Progenitor cell of endocrine pancreas (in vitro differentiated cells): ENCODE measurements around the gene CEP70. TPM values are rescaled to one million over a fixed set of nuclear protein-coding genes. Genes with fewer than 3 reads are reported as not detected.

Source experiments
- DNase-seq: peaks from one replicate; pipeline ENCODE4 v3.0.0; 2021; ENCODE audit warnings: low spot score; ENCODE audit not compliant: unreplicated experiment
- H3K27ac Mint-ChIP-seq: 2 replicates; pipeline ENCODE4 v1.8.0; 2021; ENCODE audit warnings: mild to moderate bottlenecking, moderate library complexity, mixed read lengths
- H3K27me3 Mint-ChIP-seq: 2 replicates; pipeline ENCODE4 v1.8.0; 2021; ENCODE audit warnings: mixed read lengths
- H3K36me3 Mint-ChIP-seq: 2 replicates; pipeline ENCODE4 v1.8.0; 2022; ENCODE audit warnings: mixed read lengths; ENCODE audit not compliant: insufficient read depth
- H3K4me1 Mint-ChIP-seq: 2 replicates; pipeline ENCODE4 v1.8.0; 2021; ENCODE audit warnings: low read depth, mixed read lengths
- H3K4me3 Mint-ChIP-seq: 2 replicates; pipeline ENCODE4 v1.8.0; 2021; ENCODE audit warnings: low read depth, mild to moderate bottlenecking, moderate library complexity, mixed read lengths
- H3K9me3 Mint-ChIP-seq: 2 replicates; pipeline ENCODE4 v1.8.0; 2021; ENCODE audit warnings: low read depth, mixed read lengths
- CTCF ChIP-seq: fragments of 200-600 bp; sonication (generic); IDR thresholded peaks from one replicate; pipeline ENCODE4 v1.5.0; 2021; ENCODE audit warnings: antibody characterized with exemption, mild to moderate bottlenecking; ENCODE audit not compliant: unreplicated experiment
- total RNA-seq: library from RNA; stranded (reverse); gene quantifications from 2 replicates; pipeline ENCODE4 v1.2.1, GENCODE V29; 2021

The CEP70 gene
- total RNA-seq, 1 donor from 2014 or later: 61.9 TPM

GRCh38 chr3:138467931-138468330 lies 126.1 kb downstream of the CEP70 start:
- no peaks in the 10 kb centered on the region for H3K4me1 Mint-ChIP-seq
- no peaks in the 10 kb centered on the region for H3K27me3 Mint-ChIP-seq
- no peak for TF ChIP-seq CTCF
- no peak overlapping the region for H3K4me3 Mint-ChIP-seq
- no peak overlapping the region for H3K27ac Mint-ChIP-seq
- H3K9me3 Mint-ChIP-seq: no peaks in the 10 kb centered on the region
- DNase-seq: no peak
- no peaks in the 10 kb centered on the region for H3K36me3 Mint-ChIP-seq

GRCh38 chr3:138465925-138466324 lies 128.1 kb downstream of the CEP70 start:
- Mint-ChIP-seq H3K4me1 (no peaks in the 10 kb centered on the region), H3K27me3 (no peaks in the 10 kb centered on the region), H3K36me3 (no peaks in the 10 kb centered on the region), H3K4me3 (no peak overlapping the region), H3K27ac (no peak overlapping the region), H3K9me3 (no peaks in the 10 kb centered on the region)
- DNase-seq: no peak
- no peak for TF ChIP-seq CTCF

GRCh38 chr3:138465451-138465850 lies 128.6 kb downstream of the CEP70 start:
- Mint-ChIP-seq H3K27ac (no peak overlapping the region), H3K36me3 (no peaks in the 10 kb centered on the region), H3K4me3 (no peak overlapping the region), H3K27me3 (no peaks in the 10 kb centered on the region), H3K9me3 (no peaks in the 10 kb centered on the region), H3K4me1 (no peaks in the 10 kb centered on the region)
- no peak for TF ChIP-seq CTCF
- no peak for DNase-seq

GRCh38 chr3:138464491-138464860 lies 129.6 kb downstream of the CEP70 start:
- H3K27me3 Mint-ChIP-seq: no peaks in the 10 kb centered on the region
- no peak overlapping the region for H3K4me3 Mint-ChIP-seq
- H3K27ac Mint-ChIP-seq: no peak overlapping the region
- H3K9me3 Mint-ChIP-seq: no peaks in the 10 kb centered on the region
- H3K4me1 Mint-ChIP-seq: no peaks in the 10 kb centered on the region
- no peaks in the 10 kb centered on the region for H3K36me3 Mint-ChIP-seq
- DNase-seq: no peak
- no peak for TF ChIP-seq CTCF

GRCh38 chr3:138463724-138464490 lies 130.2 kb downstream of the CEP70 start:
- Mint-ChIP-seq H3K27me3 (no peaks in the 10 kb centered on the region), H3K4me3 (no peak overlapping the region), H3K4me1 (no peaks in the 10 kb centered on the region), H3K36me3 (no peaks in the 10 kb centered on the region), H3K27ac (no peak overlapping the region), H3K9me3 (no peaks in the 10 kb centered on the region)
- DNase-seq: no peak
- no peak for TF ChIP-seq CTCF
